ENCODE results near the gene GAPDH. TPM values are rescaled to one million over a fixed set of nuclear protein-coding genes. Genes with fewer than 3 reads are reported as not detected.

GAPDH gene
- total RNA-seq, 1 experiment from 2014 or later: 4,276 TPM

DNA sequence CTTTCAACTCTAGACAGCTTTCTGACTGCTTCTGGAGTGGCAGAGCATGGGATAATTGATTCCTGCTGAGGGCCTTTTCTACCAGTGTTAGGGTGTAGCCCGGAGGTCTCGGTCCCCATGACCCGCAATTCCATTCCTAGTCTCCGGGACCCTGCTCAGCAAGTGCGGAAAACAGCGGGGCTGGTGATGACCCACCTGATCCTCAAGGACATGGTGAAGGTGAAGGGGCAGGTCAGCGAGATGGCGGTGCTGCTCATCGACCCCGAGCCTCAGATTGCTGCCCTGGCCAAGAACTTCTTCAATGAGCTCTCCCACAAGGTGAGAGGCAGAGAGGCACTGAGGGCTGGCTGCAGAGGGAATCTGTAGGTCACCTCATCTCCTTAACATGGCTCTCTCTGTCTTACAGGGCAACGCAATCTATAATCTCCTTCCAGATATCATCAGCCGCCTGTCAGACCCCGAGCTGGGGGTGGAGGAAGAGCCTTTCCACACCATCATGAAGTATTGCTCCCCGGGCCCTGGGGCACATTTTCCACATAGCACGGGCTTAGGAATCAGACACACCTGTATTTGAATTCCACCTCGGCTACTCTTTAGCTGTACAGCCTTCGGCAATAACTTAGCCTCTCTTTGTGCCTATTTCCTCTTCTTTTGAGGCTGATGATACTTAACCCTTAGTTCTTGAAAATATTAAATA, 5.6 kb upstream of the GAPDH start (continued):
- TF ChIP-seq, protein P1, sequence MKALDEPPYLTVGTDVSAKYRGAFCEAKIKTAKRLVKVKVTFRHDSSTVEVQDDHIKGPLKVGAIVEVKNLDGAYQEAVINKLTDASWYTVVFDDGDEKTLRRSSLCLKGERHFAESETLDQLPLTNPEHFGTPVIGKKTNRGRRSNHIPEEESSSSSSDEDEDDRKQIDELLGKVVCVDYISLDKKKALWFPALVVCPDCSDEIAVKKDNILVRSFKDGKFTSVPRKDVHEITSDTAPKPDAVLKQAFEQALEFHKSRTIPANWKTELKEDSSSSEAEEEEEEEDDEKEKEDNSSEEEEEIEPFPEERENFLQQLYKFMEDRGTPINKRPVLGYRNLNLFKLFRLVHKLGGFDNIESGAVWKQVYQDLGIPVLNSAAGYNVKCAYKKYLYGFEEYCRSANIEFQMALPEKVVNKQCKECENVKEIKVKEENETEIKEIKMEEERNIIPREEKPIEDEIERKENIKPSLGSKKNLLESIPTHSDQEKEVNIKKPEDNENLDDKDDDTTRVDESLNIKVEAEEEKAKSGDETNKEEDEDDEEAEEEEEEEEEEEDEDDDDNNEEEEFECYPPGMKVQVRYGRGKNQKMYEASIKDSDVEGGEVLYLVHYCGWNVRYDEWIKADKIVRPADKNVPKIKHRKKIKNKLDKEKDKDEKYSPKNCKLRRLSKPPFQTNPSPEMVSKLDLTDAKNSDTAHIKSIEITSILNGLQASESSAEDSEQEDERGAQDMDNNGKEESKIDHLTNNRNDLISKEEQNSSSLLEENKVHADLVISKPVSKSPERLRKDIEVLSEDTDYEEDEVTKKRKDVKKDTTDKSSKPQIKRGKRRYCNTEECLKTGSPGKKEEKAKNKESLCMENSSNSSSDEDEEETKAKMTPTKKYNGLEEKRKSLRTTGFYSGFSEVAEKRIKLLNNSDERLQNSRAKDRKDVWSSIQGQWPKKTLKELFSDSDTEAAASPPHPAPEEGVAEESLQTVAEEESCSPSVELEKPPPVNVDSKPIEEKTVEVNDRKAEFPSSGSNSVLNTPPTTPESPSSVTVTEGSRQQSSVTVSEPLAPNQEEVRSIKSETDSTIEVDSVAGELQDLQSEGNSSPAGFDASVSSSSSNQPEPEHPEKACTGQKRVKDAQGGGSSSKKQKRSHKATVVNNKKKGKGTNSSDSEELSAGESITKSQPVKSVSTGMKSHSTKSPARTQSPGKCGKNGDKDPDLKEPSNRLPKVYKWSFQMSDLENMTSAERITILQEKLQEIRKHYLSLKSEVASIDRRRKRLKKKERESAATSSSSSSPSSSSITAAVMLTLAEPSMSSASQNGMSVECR (CRISPR knock-in tag; IDR thresholded peaks at IDR 0.05; ENCODE audit: borderline replicate concordance): no peak
- no peak for TF ChIP-seq FOXJ3 (CRISPR knock-in tag; IDR thresholded peaks at IDR 0.05; ENCODE audit: borderline replicate concordance)
- TF ChIP-seq CBFB (CRISPR knock-in tag; IDR thresholded peaks at IDR 0.05; ENCODE audit: low read depth): no peak
- no peak for TF ChIP-seq ESRRA (CRISPR knock-in tag; IDR thresholded peaks at IDR 0.05; ENCODE audit: borderline replicate concordance)
- no peak for TF ChIP-seq OVOL2 (CRISPR knock-in tag; IDR thresholded peaks at IDR 0.05; ENCODE audit: borderline replicate concordance)
- TF ChIP-seq TEAD4 (CRISPR knock-in tag; IDR thresholded peaks at IDR 0.05): no peak
- TF ChIP-seq SMAD4 (CRISPR knock-in tag; IDR thresholded peaks at IDR 0.05): no peak
- TF ChIP-seq, protein P2, sequence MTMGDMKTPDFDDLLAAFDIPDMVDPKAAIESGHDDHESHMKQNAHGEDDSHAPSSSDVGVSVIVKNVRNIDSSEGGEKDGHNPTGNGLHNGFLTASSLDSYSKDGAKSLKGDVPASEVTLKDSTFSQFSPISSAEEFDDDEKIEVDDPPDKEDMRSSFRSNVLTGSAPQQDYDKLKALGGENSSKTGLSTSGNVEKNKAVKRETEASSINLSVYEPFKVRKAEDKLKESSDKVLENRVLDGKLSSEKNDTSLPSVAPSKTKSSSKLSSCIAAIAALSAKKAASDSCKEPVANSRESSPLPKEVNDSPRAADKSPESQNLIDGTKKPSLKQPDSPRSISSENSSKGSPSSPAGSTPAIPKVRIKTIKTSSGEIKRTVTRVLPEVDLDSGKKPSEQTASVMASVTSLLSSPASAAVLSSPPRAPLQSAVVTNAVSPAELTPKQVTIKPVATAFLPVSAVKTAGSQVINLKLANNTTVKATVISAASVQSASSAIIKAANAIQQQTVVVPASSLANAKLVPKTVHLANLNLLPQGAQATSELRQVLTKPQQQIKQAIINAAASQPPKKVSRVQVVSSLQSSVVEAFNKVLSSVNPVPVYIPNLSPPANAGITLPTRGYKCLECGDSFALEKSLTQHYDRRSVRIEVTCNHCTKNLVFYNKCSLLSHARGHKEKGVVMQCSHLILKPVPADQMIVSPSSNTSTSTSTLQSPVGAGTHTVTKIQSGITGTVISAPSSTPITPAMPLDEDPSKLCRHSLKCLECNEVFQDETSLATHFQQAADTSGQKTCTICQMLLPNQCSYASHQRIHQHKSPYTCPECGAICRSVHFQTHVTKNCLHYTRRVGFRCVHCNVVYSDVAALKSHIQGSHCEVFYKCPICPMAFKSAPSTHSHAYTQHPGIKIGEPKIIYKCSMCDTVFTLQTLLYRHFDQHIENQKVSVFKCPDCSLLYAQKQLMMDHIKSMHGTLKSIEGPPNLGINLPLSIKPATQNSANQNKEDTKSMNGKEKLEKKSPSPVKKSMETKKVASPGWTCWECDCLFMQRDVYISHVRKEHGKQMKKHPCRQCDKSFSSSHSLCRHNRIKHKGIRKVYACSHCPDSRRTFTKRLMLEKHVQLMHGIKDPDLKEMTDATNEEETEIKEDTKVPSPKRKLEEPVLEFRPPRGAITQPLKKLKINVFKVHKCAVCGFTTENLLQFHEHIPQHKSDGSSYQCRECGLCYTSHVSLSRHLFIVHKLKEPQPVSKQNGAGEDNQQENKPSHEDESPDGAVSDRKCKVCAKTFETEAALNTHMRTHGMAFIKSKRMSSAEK (CRISPR knock-in tag; IDR thresholded peaks at IDR 0.05; ENCODE audit: borderline replicate concordance): no peak
- TF ChIP-seq, protein P3, sequence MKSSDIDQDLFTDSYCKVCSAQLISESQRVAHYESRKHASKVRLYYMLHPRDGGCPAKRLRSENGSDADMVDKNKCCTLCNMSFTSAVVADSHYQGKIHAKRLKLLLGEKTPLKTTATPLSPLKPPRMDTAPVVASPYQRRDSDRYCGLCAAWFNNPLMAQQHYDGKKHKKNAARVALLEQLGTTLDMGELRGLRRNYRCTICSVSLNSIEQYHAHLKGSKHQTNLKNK (CRISPR knock-in tag; IDR thresholded peaks at IDR 0.05): no peak
- TF ChIP-seq ZNF416 (CRISPR knock-in tag; IDR thresholded peaks at IDR 0.05): no peak
- no peak for TF ChIP-seq NR1H2 (CRISPR knock-in tag; IDR thresholded peaks at IDR 0.05)
- TF ChIP-seq, protein P4, sequence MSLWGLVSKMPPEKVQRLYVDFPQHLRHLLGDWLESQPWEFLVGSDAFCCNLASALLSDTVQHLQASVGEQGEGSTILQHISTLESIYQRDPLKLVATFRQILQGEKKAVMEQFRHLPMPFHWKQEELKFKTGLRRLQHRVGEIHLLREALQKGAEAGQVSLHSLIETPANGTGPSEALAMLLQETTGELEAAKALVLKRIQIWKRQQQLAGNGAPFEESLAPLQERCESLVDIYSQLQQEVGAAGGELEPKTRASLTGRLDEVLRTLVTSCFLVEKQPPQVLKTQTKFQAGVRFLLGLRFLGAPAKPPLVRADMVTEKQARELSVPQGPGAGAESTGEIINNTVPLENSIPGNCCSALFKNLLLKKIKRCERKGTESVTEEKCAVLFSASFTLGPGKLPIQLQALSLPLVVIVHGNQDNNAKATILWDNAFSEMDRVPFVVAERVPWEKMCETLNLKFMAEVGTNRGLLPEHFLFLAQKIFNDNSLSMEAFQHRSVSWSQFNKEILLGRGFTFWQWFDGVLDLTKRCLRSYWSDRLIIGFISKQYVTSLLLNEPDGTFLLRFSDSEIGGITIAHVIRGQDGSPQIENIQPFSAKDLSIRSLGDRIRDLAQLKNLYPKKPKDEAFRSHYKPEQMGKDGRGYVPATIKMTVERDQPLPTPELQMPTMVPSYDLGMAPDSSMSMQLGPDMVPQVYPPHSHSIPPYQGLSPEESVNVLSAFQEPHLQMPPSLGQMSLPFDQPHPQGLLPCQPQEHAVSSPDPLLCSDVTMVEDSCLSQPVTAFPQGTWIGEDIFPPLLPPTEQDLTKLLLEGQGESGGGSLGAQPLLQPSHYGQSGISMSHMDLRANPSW (CRISPR knock-in tag; conservative IDR thresholded peaks at IDR 0.05; ENCODE audit: low read depth): no peak

DNA sequence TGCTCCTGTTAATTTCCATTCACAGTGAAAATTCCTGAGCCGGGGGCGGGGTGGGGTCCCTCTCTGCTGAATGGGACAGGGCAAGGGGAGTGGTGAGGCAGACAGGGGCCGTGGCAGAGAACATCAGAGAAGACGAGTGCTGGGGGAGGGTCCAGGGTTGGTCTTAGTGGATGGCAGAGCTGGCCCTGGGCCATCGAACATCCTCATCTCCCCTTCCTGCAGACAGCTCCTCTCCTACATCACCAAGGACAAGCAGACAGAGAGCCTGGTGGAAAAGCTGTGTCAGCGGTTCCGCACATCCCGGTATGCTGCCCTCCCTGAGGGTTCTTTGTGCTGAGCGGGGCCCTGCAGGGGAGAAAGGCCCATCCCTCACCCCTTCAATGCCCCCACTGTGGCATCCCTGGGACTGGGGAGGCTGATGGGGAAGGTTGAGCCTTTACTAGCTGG, 5.0 kb upstream of the GAPDH start:
- Mint-ChIP-seq H3K36me3 (peaks cover 71% of the 10 kb centered on the region), H3K4me3 (no peak overlapping the region), H3K9me3 (no peaks in the 10 kb centered on the region), H3K27me3 (ENCODE audit: low read depth) (no peaks in the 10 kb centered on the region), H3K4me1 (peaks cover 19% of the 10 kb centered on the region), H3K27ac (no peak overlapping the region)
- ATAC-seq: no peak
- POLR2A ChIA-PET: no interaction called here
- CTCF ChIA-PET: interaction anchor here (0.9 to 1.6 kb wide), 2 partner anchors 8 to 29 kb away, joined by 3 read pairs; no protein-coding TSS in a partner anchor
- no peak for DNase-seq (ENCODE audit: low spot score)
- TF ChIP-seq NR3C1 (CRISPR knock-in tag; conservative IDR thresholded peaks at IDR 0.05; ENCODE audit: low read depth): no peak
- no peak for TF ChIP-seq TP53 (CRISPR knock-in tag; IDR thresholded peaks at IDR 0.05)
- TF ChIP-seq ZNF121 (CRISPR knock-in tag; IDR thresholded peaks at IDR 0.05): no peak
- TF ChIP-seq, protein P1 (CRISPR knock-in tag; IDR thresholded peaks at IDR 0.05; ENCODE audit: borderline replicate concordance): no peak
- no peak for TF ChIP-seq FOXP1 (CRISPR knock-in tag; IDR thresholded peaks at IDR 0.05; ENCODE audit: borderline replicate concordance)
- TF ChIP-seq, protein P5, sequence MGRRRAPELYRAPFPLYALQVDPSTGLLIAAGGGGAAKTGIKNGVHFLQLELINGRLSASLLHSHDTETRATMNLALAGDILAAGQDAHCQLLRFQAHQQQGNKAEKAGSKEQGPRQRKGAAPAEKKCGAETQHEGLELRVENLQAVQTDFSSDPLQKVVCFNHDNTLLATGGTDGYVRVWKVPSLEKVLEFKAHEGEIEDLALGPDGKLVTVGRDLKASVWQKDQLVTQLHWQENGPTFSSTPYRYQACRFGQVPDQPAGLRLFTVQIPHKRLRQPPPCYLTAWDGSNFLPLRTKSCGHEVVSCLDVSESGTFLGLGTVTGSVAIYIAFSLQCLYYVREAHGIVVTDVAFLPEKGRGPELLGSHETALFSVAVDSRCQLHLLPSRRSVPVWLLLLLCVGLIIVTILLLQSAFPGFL (CRISPR knock-in tag; IDR thresholded peaks at IDR 0.05; ENCODE audit: borderline replicate concordance): no peak
- no peak for TF ChIP-seq FOXK1 (CRISPR knock-in tag; IDR thresholded peaks at IDR 0.05)
